IPS-NIHi7 (cell line): ENCODE data around the gene TXNDC9.
"Not testable (repeated sequence)": the region's sequence is repeated elsewhere in the genome, so short reads cannot be mapped to it uniquely, and the experiment has no call there.

ENCODE experiments used
- DNase-seq: peaks from one replicate; pipeline ENCODE4 v3.0.0; 2012; ENCODE audit warnings: mixed read lengths; ENCODE audit errors: extremely low spot score

TXNDC9 gene

DNA sequence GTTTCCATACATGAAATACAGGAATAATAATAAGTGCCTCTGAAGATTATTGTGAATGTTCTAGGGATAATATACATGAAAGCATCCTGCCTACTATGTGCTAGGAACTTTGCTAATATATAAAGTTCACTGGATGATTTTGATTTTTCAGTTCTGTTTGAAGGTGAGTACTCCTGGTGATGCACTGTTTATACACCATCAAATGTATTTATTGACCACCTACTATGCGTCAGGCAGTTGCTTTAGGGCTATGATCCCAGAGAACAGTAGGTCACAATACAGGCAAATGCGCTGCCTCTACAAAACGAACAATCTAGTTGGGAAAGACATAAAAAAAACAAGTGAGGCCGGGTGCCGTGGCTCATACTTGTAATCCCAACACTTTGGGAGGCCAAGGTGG, 10.7 kb downstream of the TXNDC9 start:
- DNase-seq = no peak

DNA sequence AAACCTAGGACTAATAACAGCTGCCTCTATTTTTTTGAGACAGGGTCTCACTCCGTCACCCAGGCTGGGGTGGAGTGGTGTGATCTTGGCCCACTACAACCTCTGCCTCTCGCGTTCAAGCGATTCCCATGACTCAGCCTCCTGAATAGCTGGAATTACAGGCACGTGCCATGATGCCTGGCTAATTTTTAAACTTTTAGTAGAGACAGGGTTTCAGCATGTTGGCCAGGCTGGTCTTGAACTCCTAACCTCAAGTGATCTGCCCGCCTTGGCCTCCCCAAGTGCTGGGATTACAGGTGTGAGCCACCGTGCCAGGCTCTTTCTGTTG, 18.3 kb downstream of the TXNDC9 start:
- DNase-seq = not testable (repeated sequence)

DNA sequence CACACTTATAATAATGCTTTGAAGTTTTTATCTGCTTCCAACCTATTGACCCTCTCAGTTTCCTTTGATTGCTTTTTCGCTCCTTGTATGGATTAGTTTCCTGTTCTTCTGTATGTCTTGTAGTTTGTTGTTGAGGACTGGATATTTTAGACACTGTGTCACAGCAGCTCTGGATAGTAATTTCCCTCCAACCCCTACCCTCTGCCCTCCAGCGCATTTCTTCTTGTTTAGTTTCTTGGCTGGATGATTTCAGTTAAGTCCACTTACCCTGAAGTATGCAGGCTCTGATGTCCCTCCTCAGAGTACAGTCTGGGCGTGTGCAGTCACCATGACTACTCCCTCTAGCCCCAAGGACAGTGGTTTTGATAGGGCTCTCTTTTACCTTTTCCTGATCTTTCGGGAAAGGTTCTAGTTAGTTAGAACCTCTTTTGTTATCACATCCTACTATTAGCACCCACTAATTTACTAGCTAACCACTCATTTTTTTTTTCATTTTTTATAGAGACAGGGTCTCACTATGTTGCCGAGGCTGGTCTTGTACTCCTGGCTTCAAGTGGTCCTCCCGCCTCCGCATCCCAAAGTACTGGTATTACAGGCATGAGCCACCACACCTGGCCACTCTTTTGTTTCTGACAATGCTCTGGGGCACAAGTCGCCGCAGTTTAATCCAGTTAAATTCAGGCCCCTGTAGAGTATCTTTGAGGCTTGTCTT, 18.8 kb downstream of the TXNDC9 start:
- DNase-seq = no peak

DNA sequence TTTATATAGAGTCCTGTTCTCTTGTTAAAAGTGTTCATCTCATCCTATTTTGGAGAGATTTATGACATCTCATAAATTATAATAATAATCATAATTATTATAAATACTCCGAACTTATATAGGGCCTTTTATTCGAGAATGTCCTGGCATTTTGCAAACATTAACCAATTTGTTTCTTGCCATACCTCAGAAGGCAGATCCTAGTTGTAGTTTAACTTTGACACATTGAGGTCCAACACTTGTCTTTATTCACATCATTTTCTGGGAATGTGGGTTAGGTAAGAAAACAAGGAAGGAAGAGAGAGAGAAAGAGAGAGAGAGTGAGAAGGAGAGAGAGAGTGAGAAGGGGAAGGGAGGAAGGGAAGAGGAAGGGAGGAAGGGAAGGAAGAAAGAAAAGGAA, 35.0 kb downstream of the TXNDC9 start, which contains the start of gene LYG1:
LYG1 (minus strand) TSS at position 101 of the 400 bp plus-strand sequence. CDS start 5,527 bp downstream, outside the sequence.
- DNase-seq = not testable (repeated sequence)

DNA sequence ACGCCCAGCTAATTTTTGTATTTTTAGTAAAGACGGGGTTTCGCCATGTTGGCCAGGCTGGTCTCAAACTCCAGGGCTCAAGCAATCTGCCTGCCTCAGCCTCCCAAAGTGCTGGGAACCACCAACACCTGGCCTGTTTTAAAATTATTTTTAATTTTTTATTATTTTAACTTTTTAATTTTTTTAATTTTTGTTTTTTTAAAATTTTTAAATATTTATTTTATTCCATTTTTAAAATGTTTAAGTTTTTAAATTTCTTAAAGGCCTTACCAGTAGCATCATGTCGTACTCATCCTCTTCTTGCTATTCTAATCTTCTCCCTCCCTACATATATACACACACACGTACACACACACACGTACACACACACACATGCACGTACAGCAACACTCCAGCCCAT, 36.6 kb downstream of the TXNDC9 start:
- no peak for DNase-seq

DNA sequence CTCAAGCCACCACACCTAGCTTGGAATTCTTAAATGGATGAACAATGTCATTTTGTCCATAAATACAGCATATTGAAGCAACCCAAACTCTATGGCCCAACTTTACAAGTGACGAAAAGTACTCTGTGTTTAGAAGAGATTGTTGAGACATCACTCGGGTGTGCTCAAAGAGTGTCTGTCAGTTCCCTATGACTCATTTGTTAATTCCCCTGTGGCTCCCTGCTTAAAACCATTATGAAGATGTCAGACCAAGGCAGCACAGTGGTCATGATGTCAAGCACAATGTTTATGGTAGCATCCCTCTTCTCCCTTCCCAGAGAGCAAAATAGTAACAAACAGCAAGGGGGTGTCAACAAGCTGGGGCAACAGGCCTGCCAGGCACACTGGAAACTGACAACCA, 38.1 kb downstream of the TXNDC9 start:
- DNase-seq = no peak

DNA sequence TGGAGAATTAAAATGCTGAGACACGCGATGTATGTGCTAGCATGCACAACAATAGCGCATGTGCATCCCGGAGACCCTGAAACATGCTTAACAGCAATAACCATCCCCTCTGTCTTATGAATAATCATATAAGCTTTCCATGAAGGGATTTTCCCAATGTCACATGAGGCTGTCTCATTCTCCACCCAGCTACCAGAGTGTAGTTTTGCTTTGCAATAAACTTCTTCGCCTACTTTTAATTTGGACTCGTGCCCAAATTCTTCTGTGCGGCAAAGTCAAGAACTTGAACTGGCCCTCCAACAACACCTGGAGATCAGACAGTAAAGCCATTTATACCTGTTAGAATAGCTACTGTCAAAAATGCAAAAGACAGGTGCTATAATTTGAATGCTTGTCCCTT, 50.6 kb downstream of the TXNDC9 start:
- no peak for DNase-seq

DNA sequence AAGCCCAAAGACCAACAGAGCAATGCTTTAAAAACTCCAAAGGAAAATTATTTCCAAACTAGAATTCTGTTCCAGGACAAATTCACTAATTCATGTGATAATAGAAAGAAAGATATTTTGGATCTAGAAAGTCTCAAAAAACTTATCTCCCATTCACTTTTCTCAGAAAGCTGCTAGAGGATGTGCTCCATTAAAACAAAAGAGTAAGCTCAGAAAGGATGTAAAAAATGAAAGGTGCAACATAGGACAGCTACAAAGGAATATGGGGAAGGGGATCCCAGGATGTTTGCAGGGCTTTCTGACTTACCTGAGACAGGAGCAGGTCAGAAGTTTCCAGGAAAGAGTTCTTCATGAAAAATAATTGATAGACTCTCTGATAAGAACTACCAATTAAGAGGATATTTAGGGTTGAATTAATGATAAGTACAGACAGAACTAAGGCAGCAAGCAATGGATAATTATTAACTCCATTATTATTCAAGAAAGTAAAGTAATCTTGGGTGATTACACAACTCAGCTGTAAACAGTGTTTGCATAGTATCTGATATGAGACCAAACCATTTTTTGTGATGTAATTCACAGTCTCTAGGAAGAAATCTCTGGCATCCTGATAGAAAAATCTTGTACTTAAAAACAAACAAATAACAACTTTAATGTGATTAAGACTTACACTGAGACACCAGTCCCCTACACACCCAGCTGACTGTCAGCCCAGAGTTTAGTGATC, 56.0 kb downstream of the TXNDC9 start:
- no peak for DNase-seq

DNA sequence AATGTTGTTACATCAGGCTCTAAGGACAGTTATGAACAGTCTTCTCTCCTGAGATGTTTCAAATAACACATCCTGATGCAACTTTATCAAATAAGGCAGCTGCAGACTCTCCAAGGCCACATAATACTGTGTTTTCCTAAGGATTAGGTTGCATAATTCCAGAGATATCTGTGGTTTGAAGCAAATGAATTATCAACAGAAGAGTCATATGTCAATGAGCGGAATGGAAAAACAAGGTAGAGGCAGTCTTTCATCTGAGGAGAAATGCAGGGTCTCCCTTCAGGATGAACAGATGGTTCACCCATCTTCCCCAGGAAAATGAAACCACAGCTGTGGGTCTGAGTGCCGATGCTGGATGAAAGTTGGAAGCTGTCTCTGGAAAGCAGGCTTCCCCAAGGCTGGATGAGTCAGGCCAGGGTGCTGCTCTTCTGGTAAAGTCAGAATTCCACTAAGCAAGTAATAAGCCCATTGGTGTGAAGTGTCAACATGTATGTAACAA, 57.3 kb downstream of the TXNDC9 start:
- no peak for DNase-seq

DNA sequence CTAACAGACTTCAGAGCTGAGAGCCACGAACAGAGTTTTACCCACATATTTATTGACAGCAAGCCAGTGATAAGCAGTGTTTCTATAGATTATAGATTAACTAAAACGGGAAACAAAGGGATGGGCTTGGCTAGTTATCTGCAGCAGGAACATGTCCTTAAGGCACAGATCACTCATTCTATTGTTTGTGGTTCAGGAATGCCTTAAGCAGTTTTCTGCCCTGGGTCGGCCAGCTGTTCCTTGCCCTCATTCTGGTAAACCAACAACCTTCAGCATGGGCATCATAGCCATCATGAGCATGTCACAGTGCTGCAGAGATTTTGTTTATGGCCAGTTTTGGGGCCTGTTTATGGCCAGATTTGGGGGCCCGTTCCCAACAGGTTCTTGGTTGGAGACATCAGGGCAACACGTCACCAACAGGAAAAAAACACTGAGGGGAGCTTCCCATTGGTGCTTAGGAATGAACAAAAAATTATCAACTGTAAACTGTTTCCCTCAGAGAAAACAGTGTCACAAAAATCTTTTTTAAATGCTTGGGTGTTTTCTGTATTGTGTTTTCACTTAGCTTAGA, 57.9 kb downstream of the TXNDC9 start:
- DNase-seq = not testable (repeated sequence)

DNA sequence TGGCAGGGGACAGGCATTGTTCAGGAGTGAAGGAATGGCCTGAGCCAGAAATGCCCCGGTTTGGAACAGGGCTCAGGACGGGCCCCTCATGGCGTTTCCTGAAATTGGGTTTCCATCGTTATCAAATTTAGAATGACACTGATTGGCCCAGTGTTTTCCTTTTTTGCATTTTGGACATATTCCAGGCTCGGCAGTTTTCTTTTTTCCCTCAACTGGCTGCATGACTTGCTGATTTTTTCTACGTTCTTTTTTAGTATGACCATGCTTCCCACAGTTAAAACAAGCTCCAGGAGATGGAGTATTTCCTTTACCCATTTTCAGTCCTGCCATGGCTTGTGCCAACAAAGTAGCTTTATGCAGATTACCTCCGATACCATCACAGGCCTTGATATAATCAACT, 60.3 kb downstream of the TXNDC9 start:
- no peak for DNase-seq
